Mammary epithelial cell (primary cell): ENCODE results near the gene RPUSD2.

Source experiments
- EZH2 ChIP-seq: IDR thresholded peaks from 2 replicates; pipeline ENCODE4 v1.6.1; 2012; ENCODE audit warnings: low read length, inconsistent platforms, borderline replicate concordance
- TF ChIP-seq, protein P1 (sequence below), 2 donors: IDR thresholded peaks in 1 of 2; conservative IDR thresholded peaks in 1 of 2; 2 replicates each; pipeline ENCODE4 v1.5.1; 2011 to 2012; ENCODE audit warnings: inconsistent platforms in 2 of 2, low read length in 2 of 2, mild to moderate bottlenecking in 2 of 2, control low read depth in 1 of 2, low read depth in 1 of 2; ENCODE audit not compliant: insufficient read depth in 1 of 2; ENCODE audit errors: extremely low read depth in 1 of 2

DNA sequence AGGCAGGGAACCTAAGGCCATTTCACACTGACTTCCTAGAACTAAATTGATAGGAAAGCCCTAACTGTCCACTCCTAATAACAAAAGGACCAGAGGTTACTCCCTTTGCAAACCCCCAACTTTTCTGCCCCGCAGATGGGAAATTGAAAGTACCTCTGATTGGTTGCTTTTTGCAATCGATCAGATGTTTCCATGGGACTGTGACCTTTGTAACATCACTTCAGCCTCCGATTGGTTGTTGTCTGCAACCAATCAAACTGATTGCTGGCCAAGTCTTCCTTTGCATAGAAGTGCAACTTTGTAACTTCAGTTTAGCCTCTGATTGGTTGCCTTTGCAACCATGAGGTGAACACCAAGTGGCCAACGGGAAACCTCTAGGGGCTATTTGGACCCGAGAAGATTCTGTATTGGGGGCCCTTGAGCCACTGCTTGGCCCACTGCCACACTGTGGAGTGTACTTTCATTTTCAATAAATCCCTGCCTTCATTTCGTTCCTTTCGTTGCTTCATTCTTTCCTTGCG lies 13.7 kb downstream of the RPUSD2 start:
- TF ChIP-seq, protein P1, sequence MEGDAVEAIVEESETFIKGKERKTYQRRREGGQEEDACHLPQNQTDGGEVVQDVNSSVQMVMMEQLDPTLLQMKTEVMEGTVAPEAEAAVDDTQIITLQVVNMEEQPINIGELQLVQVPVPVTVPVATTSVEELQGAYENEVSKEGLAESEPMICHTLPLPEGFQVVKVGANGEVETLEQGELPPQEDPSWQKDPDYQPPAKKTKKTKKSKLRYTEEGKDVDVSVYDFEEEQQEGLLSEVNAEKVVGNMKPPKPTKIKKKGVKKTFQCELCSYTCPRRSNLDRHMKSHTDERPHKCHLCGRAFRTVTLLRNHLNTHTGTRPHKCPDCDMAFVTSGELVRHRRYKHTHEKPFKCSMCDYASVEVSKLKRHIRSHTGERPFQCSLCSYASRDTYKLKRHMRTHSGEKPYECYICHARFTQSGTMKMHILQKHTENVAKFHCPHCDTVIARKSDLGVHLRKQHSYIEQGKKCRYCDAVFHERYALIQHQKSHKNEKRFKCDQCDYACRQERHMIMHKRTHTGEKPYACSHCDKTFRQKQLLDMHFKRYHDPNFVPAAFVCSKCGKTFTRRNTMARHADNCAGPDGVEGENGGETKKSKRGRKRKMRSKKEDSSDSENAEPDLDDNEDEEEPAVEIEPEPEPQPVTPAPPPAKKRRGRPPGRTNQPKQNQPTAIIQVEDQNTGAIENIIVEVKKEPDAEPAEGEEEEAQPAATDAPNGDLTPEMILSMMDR (conservative IDR thresholded peaks at IDR 0.05 in 1 of 2, IDR thresholded peaks at IDR 0.05 in 1 of 2; ENCODE audit: extremely low read depth in 1 of 2, insufficient read depth in 1 of 2, low read depth in 1 of 2, low read length in 2 of 2) = no peak
- no peak for TF ChIP-seq EZH2
